Endodermal cell (in vitro differentiated cells): ENCODE measurements around the gene ANKRD36. TPM values are rescaled to one million over a fixed set of nuclear protein-coding genes. Genes with fewer than 3 reads are reported as not detected.
"Not testable (repeated sequence)": the region's sequence is repeated elsewhere in the genome, so short reads cannot be mapped to it uniquely, and the experiment has no call there.

Experiments used
- DNase-seq: peaks from one replicate; pipeline ENCODE4 v3.0.0-alpha.2; 2017
- H3K27ac ChIP-seq: 2 replicates; pipeline ENCODE4 v1.5.1; 2013; ENCODE audit warnings: mild to moderate bottlenecking, low read depth, low read length, moderate library complexity
- H3K27me3 ChIP-seq: 2 replicates; pipeline ENCODE4 v1.6.1; 2013; ENCODE audit warnings: mild to moderate bottlenecking, low read length, moderate library complexity; ENCODE audit not compliant: insufficient read depth, control insufficient read depth, poor library complexity, severe bottlenecking
- H3K36me3 ChIP-seq: 2 replicates; pipeline ENCODE4 v1.7.0; 2013; ENCODE audit warnings: mild to moderate bottlenecking, low read length, moderate library complexity; ENCODE audit not compliant: control insufficient read depth, insufficient read depth
- H3K4me1 ChIP-seq: one replicate; pipeline ENCODE4 v1.7.0; 2013; ENCODE audit warnings: low read length; ENCODE audit not compliant: control insufficient read depth, insufficient read depth
- H3K4me3 ChIP-seq: 2 replicates; pipeline ENCODE4 v1.5.1; 2013; ENCODE audit warnings: mild to moderate bottlenecking, low read length, moderate library complexity
- H3K9ac ChIP-seq: 2 replicates; pipeline ENCODE4 v1.6.1; 2013; ENCODE audit warnings: mild to moderate bottlenecking, low read length, moderate library complexity; ENCODE audit not compliant: poor library complexity, severe bottlenecking; ENCODE audit errors: extremely low read depth
- H3K9me3 ChIP-seq: 2 replicates; pipeline ENCODE4 v1.6.1; 2013; ENCODE audit warnings: mild to moderate bottlenecking, low read length, moderate library complexity; ENCODE audit not compliant: control insufficient read depth
- H3K27ac Mint-ChIP-seq: 2 replicates; pipeline ENCODE4 v1.8.0; 2020; ENCODE audit warnings: mixed read lengths
- H3K27me3 Mint-ChIP-seq: 2 replicates; pipeline ENCODE4 v1.8.0; 2021; ENCODE audit warnings: mild to moderate bottlenecking, mixed read lengths; ENCODE audit not compliant: insufficient read depth
- H3K36me3 Mint-ChIP-seq: 2 replicates; pipeline ENCODE4 v1.8.0; 2020; ENCODE audit warnings: low read depth, mixed read lengths
- H3K4me1 Mint-ChIP-seq: 2 replicates; pipeline ENCODE4 v1.8.0; 2020; ENCODE audit warnings: mixed read lengths
- H3K4me3 Mint-ChIP-seq: 2 replicates; pipeline ENCODE4 v1.8.0; 2020; ENCODE audit warnings: mild to moderate bottlenecking, moderate library complexity, mixed read lengths
- H3K9me3 Mint-ChIP-seq: 2 replicates; pipeline ENCODE4 v1.8.0; 2020; ENCODE audit warnings: mild to moderate bottlenecking, mixed read lengths
- WGBS, 2 experiments: methylation state at CpG; one replicate each; pipeline versions ENCODE4 v1.1.5 to v1.1.7; 2013; ENCODE audit warnings: missing lambda C conversion rate in 2 of 2, mixed read lengths in 1 of 2; ENCODE audit not compliant: insufficient coverage in 1 of 2, insufficient read length in 1 of 2; 5-methylcytosine and 5-hydroxymethylcytosine counted together
- total RNA-seq, 2 donors: library from RNA; stranded (reverse); fragmentation: NEBNext Ultra II Directional in 1 of 2; extraction: Animal tissue kit (Norgen Biotek cat#: 25700) in 1 of 2; gene quantifications; 2 replicates in 1 of 2; 3 replicates in 1 of 2; pipeline ENCODE4 v1.2.1, GENCODE V29; 2021

The ANKRD36 gene
- total RNA-seq, 2 donors from 2014 or later: 26.8 to 44.8 TPM

DNA sequence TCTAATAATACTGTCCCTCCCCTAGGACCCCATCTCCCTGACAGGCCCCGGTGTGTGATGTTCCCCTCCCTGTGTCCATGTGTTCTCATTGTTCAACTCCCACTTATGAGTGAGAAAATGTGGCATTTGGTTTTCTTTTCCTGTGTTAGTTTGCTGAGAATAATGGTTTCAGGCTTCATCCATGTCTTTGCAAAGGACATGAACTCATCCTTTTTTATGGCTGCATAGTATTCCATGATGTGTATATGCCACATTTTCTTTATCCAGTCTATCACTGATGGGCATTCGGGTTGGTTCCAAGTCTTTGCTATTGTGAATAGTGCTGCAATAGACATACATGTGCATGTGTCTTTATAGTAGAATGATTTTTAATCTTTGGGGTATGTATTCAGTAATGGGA, 55.6 kb downstream of the ANKRD36 start:
- not testable (repeated sequence) for H3K9ac ChIP-seq, DNase-seq, H3K4me1 Mint-ChIP-seq, H3K4me3 ChIP-seq, H3K9me3 ChIP-seq, H3K27me3 ChIP-seq, H3K27ac ChIP-seq, H3K27me3 Mint-ChIP-seq, H3K36me3 ChIP-seq, H3K4me3 Mint-ChIP-seq, H3K4me1 ChIP-seq, H3K27ac Mint-ChIP-seq
- Mint-ChIP-seq H3K36me3 (peaks cover 35% of the 10 kb centered on the region), H3K9me3 (peaks cover 27% of the 10 kb centered on the region)
- 86 to 92% methylated on average over 1 of the region's 2 CpGs for WGBS, 2 experiments

DNA sequence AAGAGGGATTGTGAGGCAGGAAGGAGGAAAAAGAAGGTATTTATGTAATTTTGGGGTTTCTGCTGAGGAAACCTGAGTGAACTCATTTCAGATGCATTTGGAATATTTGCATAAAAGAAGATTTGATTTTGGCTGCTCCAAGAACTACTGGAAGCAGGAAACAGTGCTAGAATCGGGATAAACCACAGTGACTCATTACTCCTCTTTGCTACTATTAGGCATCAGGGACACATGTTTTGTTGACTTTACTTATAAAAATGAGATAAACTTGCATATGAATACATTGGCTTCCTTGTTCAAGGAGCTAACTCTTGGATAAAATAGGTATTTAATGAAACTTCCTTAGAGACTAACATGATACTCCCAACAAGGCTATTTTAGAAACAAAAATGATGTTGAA, 67.4 kb downstream of the ANKRD36 start:
- not testable (repeated sequence) for H3K36me3 ChIP-seq, H3K4me1 ChIP-seq, H3K9me3 ChIP-seq, DNase-seq, H3K27me3 ChIP-seq, H3K4me1 Mint-ChIP-seq, H3K27ac ChIP-seq, H3K4me3 ChIP-seq, H3K4me3 Mint-ChIP-seq, H3K9me3 Mint-ChIP-seq, H3K9ac ChIP-seq, H3K27ac Mint-ChIP-seq, H3K27me3 Mint-ChIP-seq
- H3K36me3 Mint-ChIP-seq: peaks cover 22% of the 10 kb centered on the region
- WGBS, 2 experiments: 96 to 100% methylated on average over 1 of the region's 1 CpG

GRCh38 chr2:97195349-97195748, 82.4 kb downstream of the ANKRD36 start:
- H3K36me3 ChIP-seq: peaks cover 68% of the 10 kb centered on the region
- H3K27ac Mint-ChIP-seq, H3K4me1 Mint-ChIP-seq, H3K4me1 ChIP-seq, H3K4me3 ChIP-seq, H3K27me3 ChIP-seq, H3K27me3 Mint-ChIP-seq, H3K9me3 Mint-ChIP-seq, H3K9me3 ChIP-seq, DNase-seq, H3K9ac ChIP-seq, H3K4me3 Mint-ChIP-seq, H3K27ac ChIP-seq: not testable (repeated sequence)
- no CpG with 5 or more reads among the region's 1 CpG for WGBS, 2 experiments
- peaks cover 27% of the 10 kb centered on the region for H3K36me3 Mint-ChIP-seq

DNA sequence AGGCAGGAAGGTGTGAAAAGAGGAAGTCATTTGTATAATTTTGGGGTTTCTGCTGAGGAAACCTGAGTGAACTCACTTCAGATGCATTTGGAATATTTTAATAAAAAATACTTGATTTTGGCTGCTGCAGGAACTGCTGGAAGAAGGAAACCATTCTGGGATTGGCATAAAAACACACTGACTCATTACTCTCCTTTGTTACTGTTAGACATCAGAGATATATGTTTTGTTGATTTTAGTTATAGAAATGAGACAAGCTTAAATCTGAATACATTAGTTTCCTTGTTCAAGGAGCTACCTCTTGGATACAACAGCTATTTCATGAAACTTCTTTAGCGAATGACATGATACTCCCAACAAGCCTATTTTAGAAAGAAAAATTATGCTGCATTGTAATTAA, 84.3 kb downstream of the ANKRD36 start:
- H3K4me3 ChIP-seq, H3K4me1 Mint-ChIP-seq, H3K27ac Mint-ChIP-seq, H3K4me3 Mint-ChIP-seq, H3K27ac ChIP-seq, H3K9ac ChIP-seq, DNase-seq, H3K4me1 ChIP-seq, H3K9me3 Mint-ChIP-seq, H3K9me3 ChIP-seq, H3K27me3 Mint-ChIP-seq, H3K27me3 ChIP-seq: not testable (repeated sequence)
- 100% methylated on average over 1 of the region's 1 CpG for WGBS, 2 experiments
- peaks cover 19% of the 10 kb centered on the region for H3K36me3 Mint-ChIP-seq
- H3K36me3 ChIP-seq: peaks cover 65% of the 10 kb centered on the region

DNA sequence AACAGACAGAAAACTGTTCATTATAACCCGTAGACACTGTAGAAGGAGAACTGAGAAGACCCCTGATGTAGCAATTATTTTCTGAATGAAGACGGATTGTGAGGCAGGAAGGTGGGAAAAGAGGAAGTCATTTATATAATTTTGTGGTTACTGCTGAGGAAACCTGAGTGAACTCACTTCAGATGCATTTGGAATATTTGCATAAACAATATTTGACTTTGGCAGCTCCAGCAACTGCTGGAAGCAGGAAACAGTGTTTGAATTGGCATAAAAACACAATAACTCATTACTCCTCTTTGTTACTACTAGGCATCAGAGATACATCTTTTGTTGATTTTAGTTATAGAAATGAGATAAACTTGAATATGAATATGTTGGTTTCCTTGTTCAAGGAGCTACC, 87.9 kb downstream of the ANKRD36 start:
- H3K9me3 ChIP-seq, H3K4me3 Mint-ChIP-seq, H3K4me1 Mint-ChIP-seq, H3K27ac Mint-ChIP-seq, H3K4me1 ChIP-seq, H3K4me3 ChIP-seq, DNase-seq, H3K27me3 Mint-ChIP-seq, H3K36me3 Mint-ChIP-seq, H3K9ac ChIP-seq, H3K27me3 ChIP-seq, H3K9me3 Mint-ChIP-seq, H3K27ac ChIP-seq: not testable (repeated sequence)
- peaks cover 65% of the 10 kb centered on the region for H3K36me3 ChIP-seq
- 93 to 96% methylated on average over 2 of the region's 2 CpGs for WGBS, 2 experiments

DNA sequence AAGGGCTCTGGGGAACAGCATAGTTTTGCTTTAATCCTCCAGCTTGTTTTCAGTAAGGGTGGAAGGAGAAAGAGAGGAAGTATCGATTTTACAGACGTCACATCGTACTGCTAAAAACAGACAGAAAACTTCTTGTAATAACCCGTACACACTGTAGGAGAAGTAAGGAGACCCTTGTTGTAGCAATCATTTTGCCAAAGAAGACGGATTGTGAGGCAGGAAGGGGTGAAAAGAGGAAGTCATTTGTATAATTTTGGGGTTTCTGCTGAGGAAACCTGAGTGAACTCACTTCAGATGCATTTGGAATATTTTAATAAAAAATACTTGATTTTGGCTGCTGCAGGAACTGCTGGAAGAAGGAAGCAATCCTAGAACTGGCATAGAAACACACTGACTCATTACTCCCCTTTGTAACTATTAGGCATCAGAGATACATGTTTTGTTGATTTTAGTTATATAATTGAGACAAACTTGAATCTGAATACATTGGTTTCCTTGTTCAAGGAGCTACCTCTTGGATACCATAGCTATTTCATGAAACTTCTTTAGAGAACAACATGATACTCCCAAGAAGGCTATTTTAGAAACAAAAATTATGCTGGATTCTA, 89.8 kb downstream of the ANKRD36 start:
- WGBS, 2 experiments: 94 to 96% methylated on average over 5 of the region's 5 CpGs
- not testable (repeated sequence) for H3K36me3 Mint-ChIP-seq, H3K9me3 ChIP-seq, H3K9me3 Mint-ChIP-seq, H3K9ac ChIP-seq, H3K27ac Mint-ChIP-seq, H3K4me1 ChIP-seq, H3K27me3 Mint-ChIP-seq, H3K4me3 ChIP-seq, DNase-seq, H3K4me1 Mint-ChIP-seq, H3K27me3 ChIP-seq, H3K27ac ChIP-seq, H3K4me3 Mint-ChIP-seq
- H3K36me3 ChIP-seq: peaks cover 52% of the 10 kb centered on the region
